ENCODE data around the gene SHD. TPM values are rescaled to one million over a fixed set of nuclear protein-coding genes. Genes with fewer than 3 reads are reported as not detected.
A peak's percentile ranks its signal among the peaks of the same experiment; 100 is the strongest.
"Not testable (repeated sequence)": the region's sequence is repeated elsewhere in the genome, so short reads cannot be mapped to it uniquely, and the experiment has no call there.

Gene SHD
- total and polyA plus RNA-seq, 11 donors: 0.52 TPM; not detected in 10

- DNase-seq: no peak
- no peak for ATAC-seq
Measured at GRCh38 chr19:4238831-4239230, 40.2 kb upstream of the SHD start.

GRCh38 chr19:4241824-4242430 lies 37.1 kb upstream of the SHD start:
- Histone ChIP-seq H3K27ac (peak overlapping the region in 4 of 12 donors; percentile 15 to 67 (median 33)), H3K27me3 (no peaks in the 10 kb centered on the region), H3K9me3 (peaks cover 0 to 17% (median 0%) of the 10 kb centered on the region in 12 donors), H3K36me3 (no peaks in the 10 kb centered on the region), H3K4me3 (no peak overlapping the region), H3K4me1 (peaks cover 0 to 10% (median 3%) of the 10 kb centered on the region in 12 donors)
- ATAC-seq (no peak), DNase-seq (no peak)
- intact Hi-C loops (cut with DNase I): no loop called here
- WGBS, 4 donors: 71 to 76% (median 73%) methylated on average over 5 of the region's 5 CpGs
- TF ChIP-seq POLR2A (IDR thresholded peaks at IDR 0.05) (no peak), CTCF (IDR thresholded peaks at IDR 0.05) (no peak)

More at GRCh38 chr19:4238831-4239230, 40.2 kb upstream of the SHD start:
- no peaks in the 10 kb centered on the region for H3K36me3 ChIP-seq
- H3K9me3 ChIP-seq: peaks cover 0 to 17% (median 0%) of the 10 kb centered on the region in 12 donors
- no peak for TF ChIP-seq CTCF (IDR thresholded peaks at IDR 0.05)
- no peak for TF ChIP-seq POLR2A (IDR thresholded peaks at IDR 0.05)
- no peak overlapping the region for H3K27ac ChIP-seq
- peaks cover 0 to 9% (median 0%) of the 10 kb centered on the region in 9 donors for H3K27me3 ChIP-seq
- H3K4me1 ChIP-seq: peaks cover 0 to 4% (median 0%) of the 10 kb centered on the region in 12 donors
- no peak overlapping the region for H3K4me3 ChIP-seq
- 85 to 93% (median 90%) methylated on average over 4 of the region's 4 CpGs for WGBS, 4 donors
- intact Hi-C loops (cut with DNase I): no loop called here

DNA sequence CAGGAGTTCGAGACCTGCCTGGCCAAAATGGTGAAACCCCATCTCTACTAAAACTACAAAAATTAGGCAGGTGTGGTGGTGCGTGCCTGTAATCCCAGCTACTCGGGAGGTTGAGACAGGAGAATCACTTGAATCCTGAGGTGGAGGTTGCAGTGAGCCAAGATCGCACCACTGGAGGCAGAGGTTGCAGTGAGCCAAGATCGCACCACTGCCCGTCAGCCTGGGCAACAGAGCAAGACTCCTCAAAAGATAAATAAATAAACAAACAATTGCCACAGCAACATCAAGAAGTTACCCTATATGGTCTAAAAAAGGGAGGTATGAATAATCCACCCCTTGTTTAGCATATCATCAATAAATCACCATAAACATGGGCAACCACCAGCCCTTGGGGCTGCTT lies 33.1 kb upstream of the SHD start:
- WGBS, 4 donors: 95 to 99% (median 98%) methylated on average over 6 of the region's 6 CpGs
- not testable (repeated sequence) for H3K27me3 ChIP-seq, H3K4me3 ChIP-seq, ATAC-seq, DNase-seq
- intact Hi-C loops (cut with DNase I): loop anchor here in 2 of 10 donors (2.0 to 5.0 kb wide), 2 partner anchors 96 to 155 kb away; partner anchors contain the start of genes SH3GL1 (in 2 of the 2) and MPND (in 1 of the 2)
- H3K9me3 ChIP-seq: peaks cover 0 to 17% (median 0%) of the 10 kb centered on the region in 12 donors
- peak overlapping the region in 1 of 12 donors; percentile 93 for H3K27ac ChIP-seq
- H3K4me1 ChIP-seq: peaks cover 0 to 18% (median 7%) of the 10 kb centered on the region in 12 donors
- H3K36me3 ChIP-seq: peaks cover 2 to 26% (median 19%) of the 10 kb centered on the region in 9 donors

GRCh38 chr19:4246767-4247593 lies 32.1 kb upstream of the SHD start, which contains the start of gene YJU2:
YJU2 (plus strand) TSS chr19:4247080; CDS start chr19:4247147, 67 bp downstream.
- peaks cover 2 to 36% (median 30%) of the 10 kb centered on the region in 9 donors for H3K36me3 ChIP-seq
- intact Hi-C loops (cut with DNase I): loop anchor here in 2 of 10 donors (1.0 to 5.0 kb wide), 3 partner anchors 95 to 154 kb away; partner anchors contain the start of genes SH3GL1 (in 2 of the 2) and MPND (in 1 of the 2)
- H3K27me3 ChIP-seq: no peaks in the 10 kb centered on the region
- TF ChIP-seq CTCF (IDR thresholded peaks at IDR 0.05): peak in 11 of 12 donors; percentile 11 to 65 (median 38)
- TF ChIP-seq POLR2A (IDR thresholded peaks at IDR 0.05): peak in 1 of 2 donors; percentile 46
- H3K27ac ChIP-seq: peak within 1 kb of the TSS; percentile 93 to 99 (median 97)
- H3K9me3 ChIP-seq: peaks cover 0 to 7% (median 0%) of the 10 kb centered on the region in 12 donors
- peak within 1 kb of the TSS; percentile 57 to 95 (median 76) for H3K4me3 ChIP-seq
- WGBS, 4 donors: 0 to 1% (median 0%) methylated on average over 42 to 45 of the region's 45 CpGs
- ATAC-seq: peak; percentile 98 to 99 (median 99)
- H3K4me1 ChIP-seq: peaks cover 0 to 15% (median 7%) of the 10 kb centered on the region in 12 donors
- DNase-seq: peak; percentile 98 to 99 (median 99)
